Measurements from ENCODE around the gene ZNF280B. TPM values are rescaled to one million over a fixed set of nuclear protein-coding genes. Genes with fewer than 3 reads are reported as not detected.

The ZNF280B gene
- total and polyA plus RNA-seq, 2 donors (not counting 1 experiment from before 2014, with no cell fraction given) = 0.67 to 3.5 TPM

- Histone ChIP-seq H3K36me3 (replicated peaks in 1 of 2; ENCODE audit: control extremely low read depth in 1 of 2, control insufficient read depth in 1 of 2, extremely low read depth in 1 of 2, insufficient read depth in 2 of 2, low read length in 1 of 2) (peaks cover 2 to 8% of the 10 kb centered on the region in 2 experiments), H4K20me1 (ENCODE audit: control insufficient read depth, insufficient read depth, low read length, poor library complexity, severe bottlenecking) (no peaks in the 10 kb centered on the region), H3K27me3 (replicated peaks in 1 of 4; ENCODE audit: control extremely low read depth in 1 of 4, control insufficient read depth in 3 of 4, insufficient read depth in 4 of 4, low read length in 3 of 4) (no peaks in the 10 kb centered on the region), H3K79me2 (ENCODE audit: control insufficient read depth, insufficient read depth, low read length) (no peaks in the 10 kb centered on the region), H3K4me2 (replicated peaks; ENCODE audit: low read depth, low read length, poor library complexity, severe bottlenecking) (no peak overlapping the region), H3K9me3 (ENCODE audit: control extremely low read depth in 1 of 3, control insufficient read depth in 2 of 3, insufficient read depth in 1 of 3, low read length in 2 of 3) (peaks cover 0 to 2% (median 0%) of the 10 kb centered on the region in 3 donors), H2AFZ (ENCODE audit: insufficient read depth, low read depth, low read length, poor library complexity, severe bottlenecking) (no peak overlapping the region), H3K4me1 (ENCODE audit: control insufficient read depth in 2 of 2, insufficient read depth in 2 of 2, low read length in 2 of 2) (no peaks in the 10 kb centered on the region), H3K9ac (ENCODE audit: low read length) (no peak overlapping the region), H3K27ac (ENCODE audit: low read length in 2 of 2) (no peak overlapping the region), H3K4me3 (ENCODE audit: control extremely low read depth in 1 of 5, extremely low read depth in 1 of 5, insufficient read depth in 1 of 5, low read depth in 2 of 5, low read length in 4 of 5) (no peak overlapping the region)
- Mint-ChIP-seq H3K4me1 (no peaks in the 10 kb centered on the region), H3K27me3 (no peaks in the 10 kb centered on the region), H3K27ac (no peak overlapping the region), H3K4me3 (no peak overlapping the region), H3K9me3 (ENCODE audit: insufficient read depth) (no peaks in the 10 kb centered on the region)
- CTCF ChIA-PET = interaction anchor here (0.7 to 1.5 kb wide), 2 partner anchors 11 to 53 kb away, joined by 3 read pairs; no protein-coding TSS in a partner anchor
- WGBS (ENCODE audit: insufficient coverage) = 99% methylated on average over 5 of the region's 11 CpGs
- ATAC-seq (ENCODE audit: low read depth) (no peak), DNase-seq (no peak)
- POLR2A ChIA-PET = no interaction called here
- no peak for TF ChIP-seq EZH2 (IDR thresholded peaks at IDR 0.05; ENCODE audit: borderline replicate concordance, insufficient read depth, low read depth, low read length, poor library complexity, severe bottlenecking)
- TF ChIP-seq, protein P1, sequence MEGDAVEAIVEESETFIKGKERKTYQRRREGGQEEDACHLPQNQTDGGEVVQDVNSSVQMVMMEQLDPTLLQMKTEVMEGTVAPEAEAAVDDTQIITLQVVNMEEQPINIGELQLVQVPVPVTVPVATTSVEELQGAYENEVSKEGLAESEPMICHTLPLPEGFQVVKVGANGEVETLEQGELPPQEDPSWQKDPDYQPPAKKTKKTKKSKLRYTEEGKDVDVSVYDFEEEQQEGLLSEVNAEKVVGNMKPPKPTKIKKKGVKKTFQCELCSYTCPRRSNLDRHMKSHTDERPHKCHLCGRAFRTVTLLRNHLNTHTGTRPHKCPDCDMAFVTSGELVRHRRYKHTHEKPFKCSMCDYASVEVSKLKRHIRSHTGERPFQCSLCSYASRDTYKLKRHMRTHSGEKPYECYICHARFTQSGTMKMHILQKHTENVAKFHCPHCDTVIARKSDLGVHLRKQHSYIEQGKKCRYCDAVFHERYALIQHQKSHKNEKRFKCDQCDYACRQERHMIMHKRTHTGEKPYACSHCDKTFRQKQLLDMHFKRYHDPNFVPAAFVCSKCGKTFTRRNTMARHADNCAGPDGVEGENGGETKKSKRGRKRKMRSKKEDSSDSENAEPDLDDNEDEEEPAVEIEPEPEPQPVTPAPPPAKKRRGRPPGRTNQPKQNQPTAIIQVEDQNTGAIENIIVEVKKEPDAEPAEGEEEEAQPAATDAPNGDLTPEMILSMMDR (IDR thresholded peaks at IDR 0.05) = no peak
- intact Hi-C loops (cut with micrococcal nuclease) = no loop called here
Observed at GRCh38 chr22:22484023-22484422, 24.5 kb downstream of the ZNF280B start.

DNA sequence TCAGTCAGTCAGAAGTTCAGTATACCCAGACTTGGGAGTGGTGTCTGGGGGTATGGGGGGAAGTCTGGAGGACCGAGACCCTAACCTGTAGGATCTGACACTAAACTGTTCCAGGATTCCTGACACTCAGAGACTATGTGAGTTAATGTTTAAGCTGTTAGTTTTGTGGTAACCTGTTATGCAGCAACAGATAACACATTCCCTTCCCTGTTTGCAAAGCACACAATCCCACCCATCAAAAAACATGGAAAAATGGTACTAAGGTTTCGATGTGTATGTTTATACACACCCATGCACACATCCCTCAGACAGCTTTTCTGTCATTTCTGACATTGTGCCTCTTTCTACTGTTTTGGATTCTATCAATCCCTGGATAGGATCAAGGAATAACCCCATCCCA is 27.6 kb downstream of the ZNF280B start:
- no peaks in the 10 kb centered on the region for H3K9me3 Mint-ChIP-seq (ENCODE audit: insufficient read depth)
- no peak overlapping the region for H3K9ac ChIP-seq (ENCODE audit: low read length)
- no peak overlapping the region for H3K27ac Mint-ChIP-seq
- no peak overlapping the region for H3K4me3 ChIP-seq (ENCODE audit: control extremely low read depth in 1 of 5, extremely low read depth in 1 of 5, insufficient read depth in 1 of 5, low read depth in 2 of 5, low read length in 4 of 5)
- H2AFZ ChIP-seq (ENCODE audit: insufficient read depth, low read depth, low read length, poor library complexity, severe bottlenecking) = no peak overlapping the region
- TF ChIP-seq, protein P1 (IDR thresholded peaks at IDR 0.05) = no peak
- no peak for TF ChIP-seq EZH2 (IDR thresholded peaks at IDR 0.05; ENCODE audit: borderline replicate concordance, insufficient read depth, low read depth, low read length, poor library complexity, severe bottlenecking)
- no peaks in the 10 kb centered on the region for H3K79me2 ChIP-seq (ENCODE audit: control insufficient read depth, insufficient read depth, low read length)
- no peaks in the 10 kb centered on the region for H3K27me3 ChIP-seq (replicated peaks in 1 of 4; ENCODE audit: control extremely low read depth in 1 of 4, control insufficient read depth in 3 of 4, insufficient read depth in 4 of 4, low read length in 3 of 4)
- H3K9me3 ChIP-seq (ENCODE audit: control extremely low read depth in 1 of 3, control insufficient read depth in 2 of 3, insufficient read depth in 1 of 3, low read length in 2 of 3) = peaks cover 0 to 2% (median 0%) of the 10 kb centered on the region in 3 donors
- no peaks in the 10 kb centered on the region for H4K20me1 ChIP-seq (ENCODE audit: control insufficient read depth, insufficient read depth, low read length, poor library complexity, severe bottlenecking)
- WGBS (ENCODE audit: insufficient coverage) = no CpG with 5 or more reads among the region's 2 CpGs
- no peak overlapping the region for H3K27ac ChIP-seq (ENCODE audit: low read length in 2 of 2)
- H3K4me1 Mint-ChIP-seq = no peaks in the 10 kb centered on the region
- ATAC-seq (ENCODE audit: low read depth) (no peak), DNase-seq (no peak)
- no peak overlapping the region for H3K4me3 Mint-ChIP-seq
- H3K36me3 ChIP-seq (replicated peaks in 1 of 2; ENCODE audit: control extremely low read depth in 1 of 2, control insufficient read depth in 1 of 2, extremely low read depth in 1 of 2, insufficient read depth in 2 of 2, low read length in 1 of 2) = no peaks in the 10 kb centered on the region
- ChIA-PET POLR2A (no interaction called here), CTCF (no interaction called here)
- intact Hi-C loops (cut with micrococcal nuclease) = no loop called here
- H3K27me3 Mint-ChIP-seq = no peaks in the 10 kb centered on the region
- peaks cover 0 to 2% of the 10 kb centered on the region in 2 donors for H3K4me1 ChIP-seq (ENCODE audit: control insufficient read depth in 2 of 2, insufficient read depth in 2 of 2, low read length in 2 of 2)
- H3K4me2 ChIP-seq (replicated peaks; ENCODE audit: low read depth, low read length, poor library complexity, severe bottlenecking) = no peak overlapping the region
